SKM-1 (cell line): ENCODE measurements around the gene NPR2.

Experiments
- DNase-seq: peaks from one replicate; lab custom pipeline; 2025; ENCODE audit not compliant: unreplicated experiment; lab: John Stamatoyannopoulos, UW

NPR2 gene

DNA sequence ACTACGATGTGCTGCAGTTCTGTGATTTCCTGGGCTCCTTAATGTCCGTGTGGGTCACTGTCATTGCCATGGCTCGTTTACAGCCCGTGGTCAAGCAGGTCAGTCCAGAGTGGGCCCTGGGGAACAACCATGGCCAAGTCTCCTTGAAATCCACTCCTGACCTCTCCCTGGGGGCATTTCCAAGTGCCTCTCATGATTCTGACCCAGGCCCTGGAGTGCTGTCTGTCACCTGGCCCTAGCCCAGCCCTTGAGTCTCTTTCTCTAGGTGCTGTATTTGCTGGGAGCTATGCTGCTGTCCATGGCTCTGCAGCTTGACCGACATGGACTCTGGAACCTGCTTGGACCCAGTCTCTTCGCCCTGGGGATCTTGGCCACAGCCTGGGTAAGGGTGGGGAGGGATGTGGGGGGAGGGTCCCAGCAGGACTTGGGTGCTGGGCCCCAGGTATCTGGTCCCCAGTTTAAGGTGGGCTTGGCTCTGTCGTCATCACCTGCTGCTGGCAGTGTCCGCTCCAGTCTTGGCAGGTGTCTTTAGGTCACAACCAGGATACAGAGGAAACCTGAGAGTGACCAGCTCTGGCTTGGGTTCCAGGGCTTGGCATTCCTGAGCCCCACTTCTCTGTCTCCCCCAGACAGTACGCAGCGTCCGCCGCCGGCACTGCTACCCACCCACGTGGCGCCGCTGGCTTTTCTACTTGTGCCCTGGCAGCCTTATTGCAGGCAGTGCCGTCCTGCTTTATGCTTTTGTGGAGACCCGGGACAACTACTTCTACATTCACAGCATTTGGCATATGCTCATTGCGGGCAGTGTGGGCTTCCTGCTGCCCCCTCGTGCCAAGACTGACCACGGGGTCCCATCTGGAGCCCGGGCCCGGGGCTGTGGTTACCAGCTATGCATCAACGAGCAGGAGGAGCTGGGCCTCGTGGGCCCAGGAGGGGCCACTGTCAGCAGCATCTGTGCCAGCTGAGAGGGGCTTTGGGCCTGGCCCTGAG is 61.8 kb downstream of the NPR2 start:
- DNase-seq: no peak

DNA sequence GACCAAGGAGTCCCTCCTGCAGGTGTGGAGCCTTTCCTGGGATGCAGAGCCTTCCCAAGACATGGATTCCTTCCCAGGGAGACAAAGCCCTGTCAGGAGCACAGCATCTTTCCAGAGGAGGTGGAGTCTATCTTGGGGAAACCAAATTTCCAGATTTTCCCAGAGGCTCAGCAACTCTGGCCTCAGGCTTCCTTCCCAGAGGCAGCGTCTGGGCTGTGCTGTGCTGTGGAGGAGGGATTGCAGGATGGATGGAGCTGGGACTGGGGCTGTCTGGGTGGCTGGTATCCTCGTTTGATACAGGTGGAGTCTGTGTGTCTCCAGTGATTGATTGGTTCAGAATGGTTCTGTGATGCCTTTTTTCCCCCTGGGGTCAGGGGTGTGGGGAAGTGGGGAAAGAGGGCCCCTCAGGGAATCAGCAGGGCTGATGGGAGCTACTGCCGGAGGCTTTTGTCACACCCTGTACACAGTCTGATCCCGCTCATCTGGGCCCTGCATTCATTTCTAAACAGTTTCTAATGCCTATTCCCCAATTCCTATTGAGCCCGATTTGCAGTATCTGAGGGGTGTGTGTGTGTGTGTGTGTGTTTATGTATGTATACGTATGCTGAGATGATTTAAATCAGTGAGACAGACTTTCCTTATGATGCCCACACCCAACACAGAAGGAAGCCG is 62.8 kb downstream of the NPR2 start:
- DNase-seq: no peak

DNA sequence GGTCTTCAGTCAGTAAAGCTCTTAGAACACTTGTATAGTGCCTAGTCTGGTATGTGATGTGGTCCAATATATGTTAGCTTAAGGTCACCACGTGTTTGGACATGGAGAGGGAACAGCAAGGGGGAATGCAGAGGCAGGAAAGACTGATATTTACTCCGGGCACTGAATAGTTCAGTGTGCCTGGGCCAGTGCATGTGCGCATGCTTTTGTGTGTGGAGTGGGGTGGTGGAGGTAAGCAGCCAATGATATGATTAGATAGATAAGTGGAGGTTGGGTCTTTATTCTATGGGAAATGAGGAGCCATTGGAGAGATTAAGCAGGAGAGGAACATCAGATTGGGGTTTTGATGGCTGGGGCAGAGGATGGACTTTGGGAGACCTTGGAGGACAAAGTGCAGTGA is 64.8 kb downstream of the NPR2 start:
- DNase-seq: no peak

DNA sequence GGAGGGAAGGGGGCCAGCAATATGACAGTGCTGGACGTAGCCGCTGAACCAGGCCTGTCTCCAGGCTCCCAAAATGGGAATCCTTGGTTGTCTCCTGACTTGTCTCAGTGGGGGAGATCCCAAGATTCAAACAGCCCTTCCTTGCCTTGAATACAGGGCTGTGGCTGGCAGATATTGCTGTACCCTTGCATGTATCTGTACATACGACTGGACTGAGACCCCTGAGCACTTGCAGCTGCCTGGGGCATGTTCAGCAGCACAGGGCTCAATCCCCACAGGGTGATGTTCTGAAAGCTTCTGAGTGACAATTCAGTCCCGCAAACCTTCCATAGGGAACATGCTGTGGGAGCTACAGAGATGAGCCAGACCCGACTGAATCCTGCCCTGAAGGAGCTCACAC is 65.5 kb downstream of the NPR2 start:
- no peak for DNase-seq

DNA sequence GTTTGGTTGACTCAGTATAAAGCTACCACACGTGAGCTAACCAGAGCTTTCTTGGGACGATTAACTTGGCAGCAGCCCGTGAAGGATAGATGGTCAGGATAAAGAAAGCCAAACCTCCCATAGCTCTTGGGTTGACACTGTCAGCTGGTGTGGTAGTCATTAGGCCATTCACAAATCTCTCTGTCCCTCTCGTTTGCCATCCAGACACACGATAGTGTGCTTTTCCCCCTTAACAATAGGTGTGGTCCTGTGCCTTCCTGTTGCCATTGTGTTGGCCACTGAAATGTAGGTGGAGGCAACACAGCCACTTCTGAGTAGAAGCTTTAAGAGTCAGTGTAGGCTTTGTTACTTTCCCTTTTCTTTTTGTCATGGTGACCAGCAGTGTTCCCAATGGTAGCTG is 67.1 kb downstream of the NPR2 start:
- DNase-seq: no peak
